Panc1 (cell line): ENCODE measurements around the gene SDS. TPM values are rescaled to one million over a fixed set of nuclear protein-coding genes. Genes with fewer than 3 reads are reported as not detected.

Source experiments
- ATAC-seq: fragments of 200-7000 bp; cut with Tn5 transposase; 2 replicates; pipeline ENCODE4 v1.9.1; 2020; ENCODE audit warnings: mild to moderate bottlenecking, moderate library complexity
- BruUV-seq: library from RNA; stranded (reverse); fragments of 400-500 nt; replicated peaks from 2 replicates; lab custom pipeline; 2021; lab: Mats Ljungman, UMichigan
- CTCF ChIA-PET: fragments of 300-600 bp; sonication (Branson Sonifier 250); formaldehyde crosslinking; loops from one replicate; lab custom pipeline; 2022; ENCODE audit warnings: antibody characterized with exemption; lab: Charles Lee
- POLR2A ChIA-PET: fragments of 300-600 bp; sonication (Branson Sonifier 250); formaldehyde crosslinking; loops from one replicate; lab custom pipeline; 2022; ENCODE audit warnings: antibody characterized with exemption; lab: Charles Lee
- DNase-seq: peaks from one replicate; pipeline ENCODE4 v3.0.0-alpha.2; 2010; ENCODE audit warnings: low read depth, low spot score
- H3K27ac ChIP-seq: 2 replicates; pipeline ENCODE4 v1.5.1; 2011; ENCODE audit warnings: mild to moderate bottlenecking, low read length, inconsistent platforms
- H3K27me3 ChIP-seq: fragments of 200-500 bp; sonication (Bioruptor generic); 2 replicates; pipeline ENCODE4 v1.6.0; 2014; ENCODE audit warnings: low read length, inconsistent platforms; ENCODE audit not compliant: control insufficient read depth, insufficient read depth
- H3K36me3 ChIP-seq: fragments of 200-500 bp; sonication (Bioruptor generic); 2 replicates; pipeline ENCODE4 v1.5.1; 2014; ENCODE audit warnings: inconsistent platforms, mild to moderate bottlenecking, low read length, moderate library complexity; ENCODE audit not compliant: control insufficient read depth, insufficient read depth
- H3K4me1 ChIP-seq: 2 replicates; pipeline ENCODE4 v1.5.1; 2011; ENCODE audit warnings: inconsistent platforms, mild to moderate bottlenecking, low read length, moderate library complexity; ENCODE audit not compliant: control insufficient read depth, insufficient read depth
- H3K4me3 ChIP-seq, 2 experiments: 2 replicates each; pipeline ENCODE4 v1.5.1; 2011 to 2012; ENCODE audit warnings: low read depth in 2 of 2, low read length in 2 of 2, mild to moderate bottlenecking in 2 of 2, inconsistent platforms in 1 of 2, moderate library complexity in 1 of 2
- H3K9me3 ChIP-seq: fragments of 200-500 bp; sonication (Bioruptor generic); 2 replicates; pipeline ENCODE4 v1.5.1; 2014; ENCODE audit warnings: low read depth, mild to moderate bottlenecking, inconsistent platforms, low read length, moderate library complexity; ENCODE audit not compliant: control insufficient read depth, insufficient read depth
- CTCF ChIP-seq: fragments of 450-650 bp; IDR thresholded peaks from 2 replicates; pipeline ENCODE4 v1.5.1; 2017; ENCODE audit warnings: mild to moderate bottlenecking
- POLR2AphosphoS5 ChIP-seq: IDR thresholded peaks from 2 replicates; pipeline ENCODE4 v1.6.1; 2012; ENCODE audit warnings: mild to moderate bottlenecking, low read depth, low read length, moderate library complexity
- REST ChIP-seq, 2 experiments: IDR thresholded peaks; 2 replicates each; pipeline ENCODE4 v1.6.1; 2011 to 2012; ENCODE audit warnings: low read depth in 2 of 2, control low read depth in 1 of 2, low read length in 1 of 2, mild to moderate bottlenecking in 1 of 2, moderate library complexity in 1 of 2; ENCODE audit not compliant: insufficient read depth in 1 of 2
- SIN3A ChIP-seq: IDR thresholded peaks from 2 replicates; pipeline ENCODE4 v1.6.1; 2012; ENCODE audit warnings: low read depth, mild to moderate bottlenecking, low read length, moderate library complexity, borderline replicate concordance; ENCODE audit not compliant: insufficient read depth
- TCF7L2 ChIP-seq: IDR thresholded peaks from 2 replicates; pipeline ENCODE4 v1.6.1; 2011; ENCODE audit warnings: mild to moderate bottlenecking, low read depth, low read length, inconsistent platforms
- in situ Hi-C: cut with HindIII; loops from 2 replicates; pipeline ENCODE4 v1.10.0; 2016; ENCODE audit warnings: low sequenced_read_pairs, low pct_unique_long_range_greater_than_20kb
- intact Hi-C: fragments of 100-400 bp; cut with micrococcal nuclease; formaldehyde crosslinking; loops from one replicate; pipeline ENCODE4 v1.10.0; 2022; ENCODE audit not compliant: unreplicated experiment
- total RNA-seq: library from RNA; stranded (reverse); gene quantifications from one replicate; pipeline ENCODE4 v1.2.1, GENCODE V29; 2021; ENCODE audit not compliant: unreplicated experiment

Gene SDS
- total RNA-seq, 1 experiment from 2014 or later = 0.15 TPM

GRCh38 chr12:113402586-113403260, 964 bp downstream of the SDS start:
- ChIA-PET CTCF (no interaction called here), POLR2A (no interaction called here)
- no peaks in the 10 kb centered on the region for H3K36me3 ChIP-seq
- no peaks in the 10 kb centered on the region for H3K9me3 ChIP-seq
- no peak overlapping the region for H3K27ac ChIP-seq
- DNase-seq (no peak), ATAC-seq (no peak)
- H3K4me1 ChIP-seq = no peaks in the 10 kb centered on the region
- H3K4me3 ChIP-seq = no peak overlapping the region
- intact Hi-C loops = no loop called here
- TF ChIP-seq TCF7L2 (no peak), POLR2AphosphoS5 (no peak), SIN3A (no peak), REST (IDR thresholded peaks at IDR 0.05; ENCODE audit: insufficient read depth in 1 of 2, low read depth in 2 of 2, low read length in 1 of 2) (no peak), CTCF (no peak)
- H3K27me3 ChIP-seq = no peaks in the 10 kb centered on the region
- BruUV-seq = no TSS peak
- in situ Hi-C loops = no loop called here

DNA sequence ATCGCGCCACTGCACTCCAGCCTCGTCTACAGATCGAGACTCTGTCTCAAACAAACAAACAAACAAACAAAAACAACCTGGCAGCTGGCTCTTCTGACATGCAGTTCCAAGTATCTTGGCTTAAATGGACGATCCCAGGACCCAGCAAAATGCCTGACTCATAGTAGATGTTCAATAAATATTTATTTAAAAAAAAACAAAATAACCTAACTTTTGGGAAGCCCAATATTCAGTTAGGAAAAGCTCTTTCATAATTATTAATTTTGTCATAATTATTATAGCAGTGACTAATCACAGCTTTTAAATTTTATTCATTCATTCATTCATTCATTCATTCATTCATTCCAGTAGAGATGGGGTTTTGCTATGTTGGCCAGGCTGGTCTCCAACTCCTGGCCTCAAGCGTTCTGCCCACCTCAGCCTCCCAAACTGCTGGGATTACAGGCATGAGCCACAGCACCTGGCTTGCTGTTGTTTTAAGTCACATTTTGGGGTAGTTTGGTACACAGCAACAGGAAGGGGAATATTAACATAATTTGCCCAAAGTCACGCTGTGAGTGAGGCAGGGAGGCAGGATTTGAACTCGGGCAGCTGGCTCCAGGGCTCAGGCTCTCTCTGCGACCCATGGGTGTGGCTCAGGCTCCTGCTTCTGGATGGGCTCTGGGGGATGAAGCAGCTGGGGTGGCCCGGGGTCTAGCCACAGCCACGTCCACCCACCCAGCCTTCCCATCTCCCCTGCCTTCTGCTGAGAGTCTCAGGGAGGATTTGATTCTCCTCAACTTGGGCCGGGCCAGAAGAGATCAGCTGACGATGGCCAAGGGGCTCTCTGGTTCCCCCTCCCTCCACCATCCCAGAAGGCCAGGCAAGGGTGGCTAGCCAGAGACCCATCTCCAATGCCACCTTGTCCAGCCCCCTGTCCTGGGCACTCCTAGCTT, 2.4 kb downstream of the SDS start:
- Histone ChIP-seq H3K27me3 (no peaks in the 10 kb centered on the region), H3K27ac (no peak overlapping the region), H3K4me3 (no peak overlapping the region), H3K9me3 (no peaks in the 10 kb centered on the region), H3K36me3 (no peaks in the 10 kb centered on the region), H3K4me1 (no peaks in the 10 kb centered on the region)
- intact Hi-C loops = no loop called here
- ChIA-PET CTCF (no interaction called here), POLR2A (interaction anchor here (0.5 kb wide), 1 partner anchor 241 kb away, joined by 9 read pairs; no protein-coding TSS in a partner anchor)
- in situ Hi-C loops = no loop called here
- no peak for DNase-seq
- no peak for ATAC-seq
- no TSS peak for BruUV-seq
- no peak for TF ChIP-seq TCF7L2
- no peak for TF ChIP-seq POLR2AphosphoS5
- TF ChIP-seq CTCF = no peak
